HEK293 (cell line): Measurements from ENCODE around the gene SEMA7A.
A peak's percentile ranks its signal among the peaks of the same experiment; 100 is the strongest.

Experiments used
- CTCF ChIA-PET: fragments of 350-600 bp; formaldehyde crosslinking; extraction: SDS; loops from one replicate; lab custom pipeline; 2021; ENCODE audit warnings: antibody characterized with exemption; lab: Yijun Ruan, JAX
- POLR2A ChIA-PET: fragments of 300-600 bp; formaldehyde crosslinking; extraction: SDS; loops from one replicate; lab custom pipeline; 2020; ENCODE audit warnings: antibody characterized with exemption, inconsistent platforms; lab: Yijun Ruan, JAX
- H3K27ac ChIP-seq: fragments of 200-500 bp; sonication (Bioruptor generic); 2 replicates; pipeline ENCODE4 v1.5.1; 2014; ENCODE audit warnings: low read depth, low read length, control low read depth, inconsistent platforms; ENCODE audit errors: extremely low read depth
- H3K36me3 ChIP-seq, 2 experiments: fragments of 200-500 bp in 1 of 2; sonication (Bioruptor generic) in 1 of 2; 1 replicate in 1 of 2; 2 replicates in 1 of 2; pipeline ENCODE4 v1.5.1; 2014 to 2017; ENCODE audit warnings: inconsistent platforms in 2 of 2, low read length in 2 of 2; ENCODE audit not compliant: control insufficient read depth in 2 of 2, insufficient read depth in 1 of 2
- H3K4me1 ChIP-seq: fragments of 200-500 bp; sonication (Bioruptor generic); 2 replicates; pipeline ENCODE4 v1.5.1; 2014; ENCODE audit warnings: mild to moderate bottlenecking, low read length, inconsistent platforms; ENCODE audit not compliant: control insufficient read depth, insufficient read depth
- H3K4me3 ChIP-seq: 2 replicates; pipeline ENCODE4 v1.5.1; 2011; ENCODE audit warnings: low read depth, mild to moderate bottlenecking, control low read depth, low read length, moderate library complexity
- H3K9me3 ChIP-seq: fragments of 200-500 bp; sonication (Bioruptor generic); 2 replicates; pipeline ENCODE4 v1.5.1; 2014; ENCODE audit warnings: low read depth, low read length, inconsistent platforms; ENCODE audit not compliant: control insufficient read depth, insufficient read depth
- EGR2 ChIP-seq: fragments of 450-650 bp; formaldehyde crosslinking; IDR thresholded peaks from 2 replicates; pipeline ENCODE4 v1.5.1; 2016; ENCODE audit warnings: low read depth, missing biosample characterization, missing genetic modification characterization
- MYNN ChIP-seq: fragments of 450-650 bp; formaldehyde crosslinking; IDR thresholded peaks from 2 replicates; pipeline ENCODE4 v1.5.1; 2016; ENCODE audit warnings: missing biosample characterization, missing genetic modification characterization, borderline replicate concordance
- MZF1 ChIP-seq: fragments of 450-650 bp; formaldehyde crosslinking; IDR thresholded peaks from 2 replicates; pipeline ENCODE4 v1.5.1; 2017; ENCODE audit warnings: missing biosample characterization, missing genetic modification characterization, borderline replicate concordance
- YY1 ChIP-seq: fragments of 450-650 bp; formaldehyde crosslinking; IDR thresholded peaks from 2 replicates; pipeline ENCODE4 v1.5.1; 2018; ENCODE audit warnings: missing biosample characterization, missing genetic modification characterization
- ZBTB21 ChIP-seq: fragments of 450-650 bp; formaldehyde crosslinking; IDR thresholded peaks from 2 replicates; pipeline ENCODE4 v1.5.1; 2017; ENCODE audit warnings: missing biosample characterization, missing genetic modification characterization
- ZBTB8A ChIP-seq: fragments of 450-650 bp; formaldehyde crosslinking; IDR thresholded peaks from 2 replicates; pipeline ENCODE4 v1.5.1; 2016; ENCODE audit warnings: missing biosample characterization, missing genetic modification characterization
- ZFHX2 ChIP-seq: fragments of 450-650 bp; formaldehyde crosslinking; conservative IDR thresholded peaks from 2 replicates; pipeline ENCODE4 v1.5.1; 2016; ENCODE audit warnings: missing biosample characterization, missing genetic modification characterization
- ZNF132 ChIP-seq: fragments of 450-650 bp; formaldehyde crosslinking; IDR thresholded peaks from 2 replicates; pipeline ENCODE4 v1.5.1; 2017; ENCODE audit warnings: missing biosample characterization, missing genetic modification characterization, borderline replicate concordance
- ZNF239 ChIP-seq: fragments of 450-650 bp; formaldehyde crosslinking; IDR thresholded peaks from 2 replicates; pipeline ENCODE4 v1.5.1; 2016; ENCODE audit warnings: missing biosample characterization, missing genetic modification characterization
- ZNF274 ChIP-seq, 2 experiments: fragments of 200-500 bp in 1 of 2; fragments of 450-650 bp in 1 of 2; sonication (Bioruptor generic) in 1 of 2; formaldehyde crosslinking in 1 of 2; IDR thresholded peaks; 2 replicates each; pipeline versions ENCODE4 v1.5.1 to v1.6.1; 2014 to 2016; ENCODE audit warnings: borderline replicate concordance in 1 of 2, inconsistent platforms in 1 of 2, low read length in 1 of 2, missing biosample characterization in 1 of 2, missing genetic modification characterization in 1 of 2
- ZNF354C ChIP-seq: fragments of 450-650 bp; formaldehyde crosslinking; IDR thresholded peaks from 2 replicates; pipeline ENCODE4 v1.5.1; 2016; ENCODE audit warnings: missing biosample characterization, missing genetic modification characterization, low read depth, borderline replicate concordance
- ZNF394 ChIP-seq: fragments of 450-650 bp; formaldehyde crosslinking; IDR thresholded peaks from 2 replicates; pipeline ENCODE4 v1.5.1; 2016; ENCODE audit warnings: missing biosample characterization, missing genetic modification characterization, mild to moderate bottlenecking, moderate library complexity, borderline replicate concordance
- ZNF510 ChIP-seq: fragments of 450-650 bp; formaldehyde crosslinking; IDR thresholded peaks from 2 replicates; pipeline ENCODE4 v1.5.1; 2018; ENCODE audit warnings: mild to moderate bottlenecking, missing genetic modification characterization, missing biosample characterization; ENCODE audit not compliant: insufficient replicate concordance
- ZNF521 ChIP-seq: fragments of 450-650 bp; formaldehyde crosslinking; IDR thresholded peaks from 2 replicates; pipeline ENCODE4 v1.5.1; 2017; ENCODE audit warnings: missing biosample characterization, mild to moderate bottlenecking, missing genetic modification characterization
- ZNF596 ChIP-seq: fragments of 450-650 bp; IDR thresholded peaks from 2 replicates; pipeline ENCODE4 v1.5.0; 2018; ENCODE audit warnings: missing biosample characterization, mild to moderate bottlenecking, missing genetic modification characterization, moderate library complexity
- ZNF664 ChIP-seq: fragments of 450-650 bp; formaldehyde crosslinking; IDR thresholded peaks from 2 replicates; pipeline ENCODE4 v1.5.1; 2016; ENCODE audit warnings: missing biosample characterization, missing genetic modification characterization
- ZNF785 ChIP-seq: fragments of 450-650 bp; formaldehyde crosslinking; IDR thresholded peaks from 2 replicates; pipeline ENCODE4 v1.5.1; 2016; ENCODE audit warnings: missing biosample characterization, missing genetic modification characterization
- TF ChIP-seq, protein P1 (sequence below): fragments of 450-650 bp; formaldehyde crosslinking; IDR thresholded peaks from 2 replicates; pipeline ENCODE4 v1.5.1; 2016; ENCODE audit warnings: missing biosample characterization, missing genetic modification characterization
- TF ChIP-seq, protein P2 (sequence below): fragments of 450-650 bp; IDR thresholded peaks from 2 replicates; pipeline ENCODE4 v1.5.1; 2018; ENCODE audit warnings: missing biosample characterization, missing genetic modification characterization
- TF ChIP-seq, protein P3 (sequence below): fragments of 450-650 bp; formaldehyde crosslinking; IDR thresholded peaks from 2 replicates; pipeline ENCODE4 v1.5.1; 2016; ENCODE audit warnings: missing biosample characterization, missing genetic modification characterization

SEMA7A gene

DNA sequence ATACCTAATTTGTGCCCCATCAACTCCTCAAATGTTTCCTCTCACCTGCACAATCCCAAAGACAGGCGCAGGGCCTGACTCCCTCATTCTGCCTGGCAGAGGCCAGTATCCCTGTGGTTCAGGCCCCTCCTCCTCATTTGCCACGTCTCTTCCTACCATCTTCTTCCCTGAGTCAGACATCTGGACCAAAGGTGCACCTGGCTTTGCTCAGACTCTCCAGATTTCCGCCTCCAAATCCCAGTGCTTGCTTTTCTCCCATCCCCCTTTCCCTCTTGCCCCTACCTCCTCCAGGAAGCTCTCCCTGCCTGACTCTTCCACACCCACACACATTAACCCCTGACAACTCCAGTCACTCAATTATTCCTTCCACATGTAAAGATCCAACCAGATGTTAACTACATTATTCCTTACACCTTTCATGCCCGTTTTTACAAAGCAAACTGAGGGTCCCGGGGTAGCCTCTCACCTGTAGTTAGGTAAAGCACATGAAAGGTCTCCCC is 19.6 kb downstream of the SEMA7A start:
- no peak overlapping the region for H3K27ac ChIP-seq
- H3K4me3 ChIP-seq = no peak overlapping the region
- no peaks in the 10 kb centered on the region for H3K4me1 ChIP-seq
- H3K9me3 ChIP-seq = no peaks in the 10 kb centered on the region
- H3K36me3 ChIP-seq = no peaks in the 10 kb centered on the region
- TF ChIP-seq ZNF510 (no peak), ZFHX2 (peak; percentile 77), MZF1 (tag by site-specific recombination) (no peak), ZNF132 (tag by site-specific recombination) (no peak), EGR2 (peak; percentile 94)
- TF ChIP-seq, protein P1, sequence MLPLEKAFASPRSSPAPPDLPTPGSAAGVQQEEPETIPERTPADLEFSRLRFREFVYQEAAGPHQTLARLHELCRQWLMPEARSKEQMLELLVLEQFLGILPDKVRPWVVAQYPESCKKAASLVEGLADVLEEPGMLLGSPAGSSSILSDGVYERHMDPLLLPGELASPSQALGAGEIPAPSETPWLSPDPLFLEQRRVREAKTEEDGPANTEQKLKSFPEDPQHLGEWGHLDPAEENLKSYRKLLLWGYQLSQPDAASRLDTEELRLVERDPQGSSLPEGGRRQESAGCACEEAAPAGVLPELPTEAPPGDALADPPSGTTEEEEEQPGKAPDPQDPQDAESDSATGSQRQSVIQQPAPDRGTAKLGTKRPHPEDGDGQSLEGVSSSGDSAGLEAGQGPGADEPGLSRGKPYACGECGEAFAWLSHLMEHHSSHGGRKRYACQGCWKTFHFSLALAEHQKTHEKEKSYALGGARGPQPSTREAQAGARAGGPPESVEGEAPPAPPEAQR (tag by site-specific recombination) = no peak
- TF ChIP-seq, protein P2, sequence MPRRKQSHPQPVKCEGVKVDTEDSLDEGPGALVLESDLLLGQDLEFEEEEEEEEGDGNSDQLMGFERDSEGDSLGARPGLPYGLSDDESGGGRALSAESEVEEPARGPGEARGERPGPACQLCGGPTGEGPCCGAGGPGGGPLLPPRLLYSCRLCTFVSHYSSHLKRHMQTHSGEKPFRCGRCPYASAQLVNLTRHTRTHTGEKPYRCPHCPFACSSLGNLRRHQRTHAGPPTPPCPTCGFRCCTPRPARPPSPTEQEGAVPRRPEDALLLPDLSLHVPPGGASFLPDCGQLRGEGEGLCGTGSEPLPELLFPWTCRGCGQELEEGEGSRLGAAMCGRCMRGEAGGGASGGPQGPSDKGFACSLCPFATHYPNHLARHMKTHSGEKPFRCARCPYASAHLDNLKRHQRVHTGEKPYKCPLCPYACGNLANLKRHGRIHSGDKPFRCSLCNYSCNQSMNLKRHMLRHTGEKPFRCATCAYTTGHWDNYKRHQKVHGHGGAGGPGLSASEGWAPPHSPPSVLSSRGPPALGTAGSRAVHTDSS (tag by site-specific recombination) = no peak
- ChIA-PET POLR2A (no interaction called here), CTCF (interaction anchor here (0.5 to 1.3 kb wide), 4 partner anchors 25 to 886 kb away, joined by 3 to 5 read pairs (median 4); no protein-coding TSS in a partner anchor)

DNA sequence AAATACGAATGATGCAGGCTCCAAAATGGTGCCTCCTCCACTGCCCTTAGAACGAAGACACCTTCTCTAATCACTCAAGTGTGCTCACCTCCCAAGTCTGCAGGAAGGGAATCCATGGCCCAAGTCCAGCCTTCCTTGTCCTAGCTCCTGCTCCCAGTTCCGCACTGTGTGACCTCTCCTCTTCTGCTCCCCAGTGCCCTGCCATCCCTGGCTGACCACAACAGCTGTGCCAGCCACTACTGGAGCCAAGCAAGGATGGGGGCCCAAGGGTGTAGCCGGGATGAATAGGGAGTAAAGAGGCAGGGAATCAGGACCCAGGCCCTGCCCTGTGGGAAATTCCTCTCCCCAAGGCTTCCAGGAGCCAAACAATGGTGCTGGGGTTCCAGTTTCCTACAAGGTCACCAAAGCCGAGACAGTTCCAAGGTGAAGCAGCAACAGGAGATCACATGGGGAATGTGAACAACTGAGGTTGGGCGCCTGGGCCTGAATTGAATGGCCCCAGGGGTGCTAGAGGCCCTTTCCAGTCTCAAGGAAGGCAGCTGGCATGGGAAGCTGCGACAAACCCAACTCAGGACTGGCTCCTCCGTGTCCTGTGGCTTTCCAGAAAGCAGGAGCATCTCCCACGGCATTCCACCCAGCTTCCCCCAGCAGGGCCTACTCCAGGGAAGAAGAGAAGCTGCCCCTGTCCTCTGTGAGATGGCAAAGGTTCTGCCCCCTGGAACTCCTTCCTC is 20.2 kb downstream of the SEMA7A start:
- TF ChIP-seq ZBTB8A (tag by site-specific recombination) (no peak), ZNF394 (tag by site-specific recombination) (no peak), ZNF664 (tag by site-specific recombination) (no peak)
- Histone ChIP-seq H3K4me3 (no peak overlapping the region), H3K27ac (no peak overlapping the region), H3K36me3 (no peaks in the 10 kb centered on the region), H3K4me1 (no peaks in the 10 kb centered on the region), H3K9me3 (no peaks in the 10 kb centered on the region)
- ChIA-PET POLR2A (no interaction called here), CTCF (interaction anchor here (0.6 to 1.9 kb wide), 5 partner anchors 14 to 208 kb away, joined by 3 to 8 read pairs (median 4); no protein-coding TSS in a partner anchor)

DNA sequence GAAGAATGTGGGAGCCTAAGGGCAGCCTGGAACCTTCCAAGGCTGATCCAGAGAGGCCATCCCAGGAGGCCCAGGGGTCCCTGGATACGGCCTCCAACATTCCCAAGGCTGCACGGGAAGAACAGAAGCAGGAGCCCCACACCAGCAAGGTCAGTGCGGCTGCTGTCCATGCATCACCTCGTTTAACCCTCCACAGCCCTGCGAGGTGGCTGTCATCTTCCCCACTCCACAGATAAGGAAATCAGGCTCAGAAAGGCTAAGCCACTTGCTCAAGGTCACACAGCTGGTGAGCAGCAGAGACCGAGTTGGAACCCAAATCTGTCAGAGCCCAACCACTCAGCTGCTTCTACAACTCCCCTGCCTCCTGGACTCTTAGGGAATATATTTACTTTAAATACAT is 21.6 kb downstream of the SEMA7A start:
- CTCF ChIA-PET = interaction anchor here (0.6 to 1.9 kb wide), 4 partner anchors 15 to 94 kb away, joined by 4 to 8 read pairs (median 6); no protein-coding TSS in a partner anchor
- TF ChIP-seq ZNF132 (tag by site-specific recombination) (no peak), ZNF785 (tag by site-specific recombination) (no peak), YY1 (tag by site-specific recombination) (no peak), ZNF596 (tag by site-specific recombination) (no peak), MYNN (no peak), ZNF354C (tag by site-specific recombination) (no peak), ZNF239 (tag by site-specific recombination) (no peak), ZNF521 (tag by site-specific recombination) (no peak), ZNF274 (IDR thresholded peaks at IDR 0.05; ENCODE audit: low read length) (no peak), ZNF274 (tag by site-specific recombination; IDR thresholded peaks at IDR 0.05; ENCODE audit: borderline replicate concordance) (no peak), ZBTB21 (tag by site-specific recombination) (no peak)
- TF ChIP-seq, protein P3, sequence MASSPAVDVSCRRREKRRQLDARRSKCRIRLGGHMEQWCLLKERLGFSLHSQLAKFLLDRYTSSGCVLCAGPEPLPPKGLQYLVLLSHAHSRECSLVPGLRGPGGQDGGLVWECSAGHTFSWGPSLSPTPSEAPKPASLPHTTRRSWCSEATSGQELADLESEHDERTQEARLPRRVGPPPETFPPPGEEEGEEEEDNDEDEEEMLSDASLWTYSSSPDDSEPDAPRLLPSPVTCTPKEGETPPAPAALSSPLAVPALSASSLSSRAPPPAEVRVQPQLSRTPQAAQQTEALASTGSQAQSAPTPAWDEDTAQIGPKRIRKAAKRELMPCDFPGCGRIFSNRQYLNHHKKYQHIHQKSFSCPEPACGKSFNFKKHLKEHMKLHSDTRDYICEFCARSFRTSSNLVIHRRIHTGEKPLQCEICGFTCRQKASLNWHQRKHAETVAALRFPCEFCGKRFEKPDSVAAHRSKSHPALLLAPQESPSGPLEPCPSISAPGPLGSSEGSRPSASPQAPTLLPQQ (tag by site-specific recombination) = no peak
- H3K4me3 ChIP-seq = no peak overlapping the region
- H3K4me1 ChIP-seq = no peaks in the 10 kb centered on the region
- POLR2A ChIA-PET = no interaction called here
- H3K27ac ChIP-seq = no peak overlapping the region
- H3K9me3 ChIP-seq = no peaks in the 10 kb centered on the region
- H3K36me3 ChIP-seq = no peaks in the 10 kb centered on the region
